Fibroblast of lung (primary cell): ENCODE measurements around the gene ZSCAN32.

ENCODE experiments used
- EZH2 ChIP-seq: IDR thresholded peaks from 2 replicates; pipeline ENCODE4 v1.5.1; 2012; ENCODE audit warnings: low read length, control low read depth, mild to moderate bottlenecking; ENCODE audit errors: missing control alignments
- TF ChIP-seq, protein P1 (sequence below), 2 donors: IDR thresholded peaks in 1 of 2; conservative IDR thresholded peaks in 1 of 2; 1 replicate in 1 of 2; 2 replicates in 1 of 2; pipeline ENCODE4 v1.5.1; 2011 to 2012; ENCODE audit warnings: low read length in 2 of 2, control low read depth in 1 of 2, inconsistent platforms in 1 of 2, low read depth in 1 of 2, mild to moderate bottlenecking in 1 of 2

DNA sequence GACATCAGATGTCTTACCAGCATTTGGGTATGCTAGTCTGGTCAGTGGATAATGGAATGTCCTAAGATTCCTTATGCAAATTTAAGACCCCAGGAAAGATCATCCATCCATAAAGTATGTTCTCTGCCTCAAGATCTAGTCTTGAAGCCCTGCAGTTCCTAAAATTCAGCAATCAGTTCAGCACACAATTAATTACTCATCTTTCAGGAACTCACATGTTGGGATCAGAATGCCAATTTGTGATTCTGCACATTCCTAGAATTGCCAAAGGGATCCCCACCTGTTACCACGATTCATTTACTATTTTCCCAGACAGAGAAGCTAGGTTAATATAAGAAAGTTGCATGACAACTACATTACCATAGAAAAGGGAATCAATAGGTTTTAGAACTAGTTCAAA, 41.9 kb downstream of the ZSCAN32 start:
- TF ChIP-seq, protein P1, sequence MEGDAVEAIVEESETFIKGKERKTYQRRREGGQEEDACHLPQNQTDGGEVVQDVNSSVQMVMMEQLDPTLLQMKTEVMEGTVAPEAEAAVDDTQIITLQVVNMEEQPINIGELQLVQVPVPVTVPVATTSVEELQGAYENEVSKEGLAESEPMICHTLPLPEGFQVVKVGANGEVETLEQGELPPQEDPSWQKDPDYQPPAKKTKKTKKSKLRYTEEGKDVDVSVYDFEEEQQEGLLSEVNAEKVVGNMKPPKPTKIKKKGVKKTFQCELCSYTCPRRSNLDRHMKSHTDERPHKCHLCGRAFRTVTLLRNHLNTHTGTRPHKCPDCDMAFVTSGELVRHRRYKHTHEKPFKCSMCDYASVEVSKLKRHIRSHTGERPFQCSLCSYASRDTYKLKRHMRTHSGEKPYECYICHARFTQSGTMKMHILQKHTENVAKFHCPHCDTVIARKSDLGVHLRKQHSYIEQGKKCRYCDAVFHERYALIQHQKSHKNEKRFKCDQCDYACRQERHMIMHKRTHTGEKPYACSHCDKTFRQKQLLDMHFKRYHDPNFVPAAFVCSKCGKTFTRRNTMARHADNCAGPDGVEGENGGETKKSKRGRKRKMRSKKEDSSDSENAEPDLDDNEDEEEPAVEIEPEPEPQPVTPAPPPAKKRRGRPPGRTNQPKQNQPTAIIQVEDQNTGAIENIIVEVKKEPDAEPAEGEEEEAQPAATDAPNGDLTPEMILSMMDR (conservative IDR thresholded peaks at IDR 0.05 in 1 of 2, IDR thresholded peaks at IDR 0.05 in 1 of 2; ENCODE audit: low read depth in 1 of 2, low read length in 2 of 2) = no peak
- no peak for TF ChIP-seq EZH2
